Measurements from ENCODE around the gene MYL3. TPM values are rescaled to one million over a fixed set of nuclear protein-coding genes. Genes with fewer than 3 reads are reported as not detected.
A peak's percentile ranks its signal among the peaks of the same experiment; 100 is the strongest.

MYL3 gene
- total and polyA plus RNA-seq, 2 donors (not counting 1 experiment from before 2014, with no cell fraction given): not detected

GRCh38 chr3:46860017-46860809, 3.0 kb downstream of the MYL3 start:
- no peaks in the 10 kb centered on the region for H3K36me3 ChIP-seq (replicated peaks in 1 of 2; ENCODE audit: control extremely low read depth in 1 of 2, control insufficient read depth in 1 of 2, extremely low read depth in 1 of 2, insufficient read depth in 2 of 2, low read length in 1 of 2)
- ATAC-seq (ENCODE audit: low read depth) (no peak), DNase-seq (no peak)
- Mint-ChIP-seq H3K4me1 (no peaks in the 10 kb centered on the region), H3K9me3 (ENCODE audit: insufficient read depth) (no peaks in the 10 kb centered on the region), H3K4me3 (no peak overlapping the region), H3K27ac (no peak overlapping the region), H3K27me3 (peaks cover 15% of the 10 kb centered on the region)
- ChIA-PET CTCF (interaction anchor here (0.6 to 1.2 kb wide), 7 partner anchors 11 to 155 kb away, joined by 3 to 4 read pairs (median 3); no protein-coding TSS in a partner anchor), POLR2A (no interaction called here)
- H3K79me2 ChIP-seq (ENCODE audit: control insufficient read depth, insufficient read depth, low read length): no peaks in the 10 kb centered on the region
- intact Hi-C loops (cut with micrococcal nuclease): no loop called here
- no peaks in the 10 kb centered on the region for H3K9me3 ChIP-seq (ENCODE audit: control extremely low read depth in 1 of 3, control insufficient read depth in 2 of 3, insufficient read depth in 1 of 3, low read length in 2 of 3)
- H3K4me1 ChIP-seq (ENCODE audit: control insufficient read depth in 2 of 2, insufficient read depth in 2 of 2, low read length in 2 of 2): no peaks in the 10 kb centered on the region
- 88% methylated on average over 17 of the region's 19 CpGs for WGBS (ENCODE audit: insufficient coverage)
- no peaks in the 10 kb centered on the region for H4K20me1 ChIP-seq (ENCODE audit: control insufficient read depth, insufficient read depth, low read length, poor library complexity, severe bottlenecking)
- H3K27ac ChIP-seq (ENCODE audit: low read length in 2 of 2): no peak overlapping the region
- no peak overlapping the region for H2AFZ ChIP-seq (ENCODE audit: insufficient read depth, low read depth, low read length, poor library complexity, severe bottlenecking)
- TF ChIP-seq EZH2 (IDR thresholded peaks at IDR 0.05; ENCODE audit: borderline replicate concordance, insufficient read depth, low read depth, low read length, poor library complexity, severe bottlenecking): no peak
- TF ChIP-seq CTCF (IDR thresholded peaks at IDR 0.05): peak; percentile 22
- H3K4me3 ChIP-seq (ENCODE audit: control extremely low read depth in 1 of 5, extremely low read depth in 1 of 5, insufficient read depth in 1 of 5, low read depth in 2 of 5, low read length in 4 of 5): no peak overlapping the region
- no peak overlapping the region for H3K4me2 ChIP-seq (replicated peaks; ENCODE audit: low read depth, low read length, poor library complexity, severe bottlenecking)
- H3K27me3 ChIP-seq (replicated peaks in 1 of 4; ENCODE audit: control extremely low read depth in 1 of 4, control insufficient read depth in 3 of 4, insufficient read depth in 4 of 4, low read length in 3 of 4): no peaks in the 10 kb centered on the region
- H3K9ac ChIP-seq (ENCODE audit: low read length): no peak overlapping the region

DNA sequence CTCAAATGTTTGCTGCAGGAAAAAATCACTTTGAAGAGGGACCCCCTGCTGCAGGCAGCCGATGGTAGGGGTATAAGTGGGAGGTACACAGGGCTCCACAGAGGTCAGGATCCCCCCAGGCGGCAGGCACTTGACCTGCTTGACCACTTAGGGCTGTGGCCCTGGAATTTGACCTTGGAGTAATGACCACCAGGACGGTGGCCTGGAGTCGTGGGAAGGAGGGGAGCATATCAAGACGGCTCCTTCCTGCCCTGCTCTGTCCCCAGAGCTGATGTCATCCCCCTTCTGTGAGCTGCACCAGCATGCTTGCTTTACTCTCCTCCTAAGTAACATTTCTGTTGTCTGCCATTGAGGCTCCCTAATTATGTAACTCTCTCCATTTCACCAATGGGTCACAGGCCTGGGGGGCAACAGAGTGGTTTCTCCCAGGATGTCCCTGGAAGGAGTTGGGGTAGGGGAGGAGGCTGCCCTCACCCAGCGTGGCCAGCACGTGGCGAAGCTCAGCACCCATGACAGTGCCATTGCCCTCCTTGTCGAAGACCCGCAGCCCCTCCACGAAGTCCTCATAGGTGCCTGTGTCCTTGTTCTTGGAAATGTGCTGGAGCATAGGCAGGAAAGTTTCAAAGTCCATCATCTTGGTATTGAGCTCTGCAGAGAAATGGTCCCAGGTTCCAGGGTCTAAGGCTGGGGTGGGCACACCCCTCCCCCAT, 4.1 kb downstream of the MYL3 start:
- no peaks in the 10 kb centered on the region for H4K20me1 ChIP-seq (ENCODE audit: control insufficient read depth, insufficient read depth, low read length, poor library complexity, severe bottlenecking)
- TF ChIP-seq EZH2 (IDR thresholded peaks at IDR 0.05; ENCODE audit: borderline replicate concordance, insufficient read depth, low read depth, low read length, poor library complexity, severe bottlenecking) (no peak), CTCF (IDR thresholded peaks at IDR 0.05) (no peak)
- H3K27ac ChIP-seq (ENCODE audit: low read length in 2 of 2): no peak overlapping the region
- ATAC-seq (ENCODE audit: low read depth): no peak
- no peak for DNase-seq
- no peaks in the 10 kb centered on the region for H3K27me3 ChIP-seq (replicated peaks in 1 of 4; ENCODE audit: control extremely low read depth in 1 of 4, control insufficient read depth in 3 of 4, insufficient read depth in 4 of 4, low read length in 3 of 4)
- WGBS (ENCODE audit: insufficient coverage): 96% methylated on average over 10 of the region's 11 CpGs
- no peak overlapping the region for H3K9ac ChIP-seq (ENCODE audit: low read length)
- Mint-ChIP-seq H3K9me3 (ENCODE audit: insufficient read depth) (no peaks in the 10 kb centered on the region), H3K4me1 (no peaks in the 10 kb centered on the region), H3K4me3 (no peak overlapping the region), H3K27me3 (peaks cover 15% of the 10 kb centered on the region), H3K27ac (no peak overlapping the region)
- no peaks in the 10 kb centered on the region for H3K79me2 ChIP-seq (ENCODE audit: control insufficient read depth, insufficient read depth, low read length)
- CTCF ChIA-PET: interaction anchor here (0.6 to 1.2 kb wide), 5 partner anchors 10 to 50 kb away, joined by 3 to 4 read pairs (median 3); no protein-coding TSS in a partner anchor
- H3K4me2 ChIP-seq (replicated peaks; ENCODE audit: low read depth, low read length, poor library complexity, severe bottlenecking): no peak overlapping the region
- H3K36me3 ChIP-seq (replicated peaks in 1 of 2; ENCODE audit: control extremely low read depth in 1 of 2, control insufficient read depth in 1 of 2, extremely low read depth in 1 of 2, insufficient read depth in 2 of 2, low read length in 1 of 2): no peaks in the 10 kb centered on the region
- H2AFZ ChIP-seq (ENCODE audit: insufficient read depth, low read depth, low read length, poor library complexity, severe bottlenecking): no peak overlapping the region
- POLR2A ChIA-PET: no interaction called here
- intact Hi-C loops (cut with micrococcal nuclease): no loop called here
- no peaks in the 10 kb centered on the region for H3K4me1 ChIP-seq (ENCODE audit: control insufficient read depth in 2 of 2, insufficient read depth in 2 of 2, low read length in 2 of 2)
- no peak overlapping the region for H3K4me3 ChIP-seq (ENCODE audit: control extremely low read depth in 1 of 5, extremely low read depth in 1 of 5, insufficient read depth in 1 of 5, low read depth in 2 of 5, low read length in 4 of 5)
- H3K9me3 ChIP-seq (ENCODE audit: control extremely low read depth in 1 of 3, control insufficient read depth in 2 of 3, insufficient read depth in 1 of 3, low read length in 2 of 3): no peaks in the 10 kb centered on the region
